WTC11 (cell line): ENCODE results near the gene ALDH16A1. TPM values are rescaled to one million over a fixed set of nuclear protein-coding genes. Genes with fewer than 3 reads are reported as not detected.
A peak's percentile ranks its signal among the peaks of the same experiment; 100 is the strongest.

Source experiments
- ATAC-seq: fragments of 200-7000 bp; cut with Tn5 transposase; 2 replicates; pipeline ENCODE4 v1.10.0; 2021; ENCODE audit warnings: mild to moderate bottlenecking, moderate library complexity
- CTCF ChIA-PET: fragments of 300-600 bp; sonication (Branson Sonifier 250); formaldehyde crosslinking; loops from one replicate; lab custom pipeline; 2021; ENCODE audit warnings: antibody characterized with exemption; lab: Charles Lee
- POLR2A ChIA-PET: fragments of 350-600 bp; sonication (Branson Sonifier 250); formaldehyde crosslinking; loops from one replicate; lab custom pipeline; 2021; ENCODE audit warnings: antibody characterized with exemption; lab: Charles Lee
- DNase-seq: peaks from one replicate; pipeline ENCODE4 v3.0.0; 2021; ENCODE audit warnings: low spot score
- H3K27ac Mint-ChIP-seq: 2 replicates; pipeline ENCODE4 v1.8.0; 2021; ENCODE audit warnings: mixed read lengths
- H3K27me3 Mint-ChIP-seq: 2 replicates; pipeline ENCODE4 v1.8.0; 2021; ENCODE audit warnings: low read depth, mild to moderate bottlenecking, moderate library complexity, mixed read lengths
- H3K36me3 Mint-ChIP-seq: 2 replicates; pipeline ENCODE4 v1.8.0; 2021; ENCODE audit warnings: mixed read lengths
- H3K4me1 Mint-ChIP-seq: 2 replicates; pipeline ENCODE4 v1.8.0; 2022; ENCODE audit warnings: mixed read lengths
- H3K4me3 Mint-ChIP-seq: 2 replicates; pipeline ENCODE4 v1.8.0; 2021; ENCODE audit warnings: mild to moderate bottlenecking, moderate library complexity, mixed read lengths
- H3K9me3 Mint-ChIP-seq: 2 replicates; pipeline ENCODE4 v1.8.0; 2021; ENCODE audit warnings: mixed read lengths
- EMX1 ChIP-seq: fragments of 250-450 bp; sonication (Bioruptor Pico); IDR thresholded peaks from 2 replicates; pipeline ENCODE4 v1.8.0; 2021; ENCODE audit warnings: mild to moderate bottlenecking
- FOXK1 ChIP-seq: sonication (generic); formaldehyde crosslinking; IDR thresholded peaks from 2 replicates; pipeline ENCODE4 v1.8.0; 2022; ENCODE audit warnings: mild to moderate bottlenecking, moderate library complexity, missing genetic modification reagents
- IRF2 ChIP-seq: sonication (generic); formaldehyde crosslinking; IDR thresholded peaks from 2 replicates; pipeline ENCODE4 v1.8.0; 2022; ENCODE audit warnings: low read depth, missing genetic modification reagents, borderline replicate concordance
- SP1 ChIP-seq: sonication (generic); formaldehyde crosslinking; conservative IDR thresholded peaks from 2 replicates; pipeline ENCODE4 v1.8.1; 2022; ENCODE audit warnings: missing genetic modification reagents
- TCF7 ChIP-seq: sonication (generic); formaldehyde crosslinking; IDR thresholded peaks from 2 replicates; pipeline ENCODE4 v1.8.0; 2022; ENCODE audit warnings: mild to moderate bottlenecking, low read depth, missing genetic modification reagents, moderate library complexity
- USF2 ChIP-seq: sonication (generic); formaldehyde crosslinking; IDR thresholded peaks from 2 replicates; pipeline ENCODE4 v1.8.1; 2023; ENCODE audit warnings: mild to moderate bottlenecking, missing genetic modification reagents, moderate library complexity
- ZBTB21 ChIP-seq: sonication (generic); formaldehyde crosslinking; IDR thresholded peaks from 2 replicates; pipeline ENCODE4 v1.8.1; 2023; ENCODE audit warnings: mild to moderate bottlenecking, missing genetic modification reagents, borderline replicate concordance
- ZMAT4 ChIP-seq: fragments of 250-450 bp; sonication (Bioruptor Pico); IDR thresholded peaks from 2 replicates; pipeline ENCODE4 v1.9.0; 2021; ENCODE audit warnings: mild to moderate bottlenecking
- ZNF232 ChIP-seq: sonication (generic); formaldehyde crosslinking; IDR thresholded peaks from 2 replicates; pipeline ENCODE4 v1.8.0; 2022; ENCODE audit warnings: mild to moderate bottlenecking, missing genetic modification reagents
- ZNF425 ChIP-seq: fragments of 250-450 bp; sonication (Bioruptor Pico); conservative IDR thresholded peaks from 2 replicates; pipeline ENCODE4 v1.9.0; 2021; ENCODE audit warnings: mild to moderate bottlenecking
- total RNA-seq: library from RNA; stranded (reverse); gene quantifications from 3 replicates; pipeline ENCODE4 v1.2.3, GENCODE V29; 2021
- TF ChIP-seq, protein P1 (sequence below): sonication (generic); formaldehyde crosslinking; IDR thresholded peaks from 2 replicates; pipeline ENCODE4 v1.8.0; 2023; ENCODE audit warnings: missing genetic modification reagents, mild to moderate bottlenecking, borderline replicate concordance
- TF ChIP-seq, protein P2 (sequence below): sonication (generic); formaldehyde crosslinking; conservative IDR thresholded peaks from 2 replicates; pipeline ENCODE4 v1.8.1; 2023; ENCODE audit warnings: mild to moderate bottlenecking, low read depth, missing genetic modification reagents, moderate library complexity

Gene ALDH16A1
- total RNA-seq, 1 experiment from 2014 or later = 44.3 TPM

GRCh38 chr19:49436381-49437017 is 16.5 kb upstream of the ALDH16A1 start (continued):
- TF ChIP-seq, protein P1, sequence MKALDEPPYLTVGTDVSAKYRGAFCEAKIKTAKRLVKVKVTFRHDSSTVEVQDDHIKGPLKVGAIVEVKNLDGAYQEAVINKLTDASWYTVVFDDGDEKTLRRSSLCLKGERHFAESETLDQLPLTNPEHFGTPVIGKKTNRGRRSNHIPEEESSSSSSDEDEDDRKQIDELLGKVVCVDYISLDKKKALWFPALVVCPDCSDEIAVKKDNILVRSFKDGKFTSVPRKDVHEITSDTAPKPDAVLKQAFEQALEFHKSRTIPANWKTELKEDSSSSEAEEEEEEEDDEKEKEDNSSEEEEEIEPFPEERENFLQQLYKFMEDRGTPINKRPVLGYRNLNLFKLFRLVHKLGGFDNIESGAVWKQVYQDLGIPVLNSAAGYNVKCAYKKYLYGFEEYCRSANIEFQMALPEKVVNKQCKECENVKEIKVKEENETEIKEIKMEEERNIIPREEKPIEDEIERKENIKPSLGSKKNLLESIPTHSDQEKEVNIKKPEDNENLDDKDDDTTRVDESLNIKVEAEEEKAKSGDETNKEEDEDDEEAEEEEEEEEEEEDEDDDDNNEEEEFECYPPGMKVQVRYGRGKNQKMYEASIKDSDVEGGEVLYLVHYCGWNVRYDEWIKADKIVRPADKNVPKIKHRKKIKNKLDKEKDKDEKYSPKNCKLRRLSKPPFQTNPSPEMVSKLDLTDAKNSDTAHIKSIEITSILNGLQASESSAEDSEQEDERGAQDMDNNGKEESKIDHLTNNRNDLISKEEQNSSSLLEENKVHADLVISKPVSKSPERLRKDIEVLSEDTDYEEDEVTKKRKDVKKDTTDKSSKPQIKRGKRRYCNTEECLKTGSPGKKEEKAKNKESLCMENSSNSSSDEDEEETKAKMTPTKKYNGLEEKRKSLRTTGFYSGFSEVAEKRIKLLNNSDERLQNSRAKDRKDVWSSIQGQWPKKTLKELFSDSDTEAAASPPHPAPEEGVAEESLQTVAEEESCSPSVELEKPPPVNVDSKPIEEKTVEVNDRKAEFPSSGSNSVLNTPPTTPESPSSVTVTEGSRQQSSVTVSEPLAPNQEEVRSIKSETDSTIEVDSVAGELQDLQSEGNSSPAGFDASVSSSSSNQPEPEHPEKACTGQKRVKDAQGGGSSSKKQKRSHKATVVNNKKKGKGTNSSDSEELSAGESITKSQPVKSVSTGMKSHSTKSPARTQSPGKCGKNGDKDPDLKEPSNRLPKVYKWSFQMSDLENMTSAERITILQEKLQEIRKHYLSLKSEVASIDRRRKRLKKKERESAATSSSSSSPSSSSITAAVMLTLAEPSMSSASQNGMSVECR (CRISPR knock-in tag) = 0 out of 2 replicates have a peak, but pooled peaks have one; percentile 45
- TF ChIP-seq SP1 (CRISPR knock-in tag) (peak; percentile 81), EMX1 (CRISPR knock-in tag) (no peak), ZBTB21 (CRISPR knock-in tag) (no peak; the same call in 1 of the 2 replicates)

DNA sequence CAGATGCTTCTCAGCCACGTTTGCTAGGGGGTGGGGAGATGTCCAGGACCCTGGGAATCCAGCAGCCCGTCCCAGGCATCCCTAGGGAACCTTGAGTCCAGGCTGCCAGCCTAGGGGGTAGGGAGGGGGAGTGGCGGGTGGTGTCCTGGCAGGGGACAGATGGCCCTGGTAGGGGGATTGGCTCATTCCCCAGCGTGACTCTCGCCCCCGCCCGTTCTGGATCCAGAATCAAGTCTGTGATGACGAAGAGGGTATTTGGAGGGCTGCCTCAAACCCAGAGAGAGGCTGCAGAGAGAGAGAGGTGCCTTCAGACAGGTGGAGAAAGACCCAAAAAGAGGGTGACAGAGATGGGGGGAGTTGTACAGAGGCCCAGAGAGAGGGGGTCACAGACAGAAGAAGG is 15.8 kb upstream of the ALDH16A1 start:
- DNase-seq = no peak
- ChIA-PET CTCF (interaction anchor here (1.2 to 2.6 kb wide), 5 partner anchors 11 to 437 kb away, joined by 4 to 28 read pairs (median 7); partner anchors contain the start of genes GFY and PIH1D1), POLR2A (interaction anchor here (0.6 to 1.1 kb wide), 2 partner anchors 12 to 20 kb away, joined by 4 to 5 read pairs; partner anchors contain the start of gene GFY)
- ATAC-seq = no peak
- Mint-ChIP-seq H3K9me3 (peaks cover 7% of the 10 kb centered on the region), H3K36me3 (peaks cover under 1% of the 10 kb centered on the region; the same call in 1 of the 2 replicates), H3K4me1 (peaks cover 38% of the 10 kb centered on the region), H3K4me3 (peak overlapping the region; percentile 66), H3K27me3 (peaks cover 98% of the 10 kb centered on the region), H3K27ac (no peak overlapping the region)
- TF ChIP-seq ZNF425 (CRISPR knock-in tag) (no peak), SP1 (CRISPR knock-in tag) (no peak), ZNF232 (CRISPR knock-in tag) (no peak), USF2 (no peak), IRF2 (CRISPR knock-in tag) (no peak), TCF7 (CRISPR knock-in tag) (no peak), ZMAT4 (no peak), FOXK1 (no peak)
- TF ChIP-seq, protein P2, sequence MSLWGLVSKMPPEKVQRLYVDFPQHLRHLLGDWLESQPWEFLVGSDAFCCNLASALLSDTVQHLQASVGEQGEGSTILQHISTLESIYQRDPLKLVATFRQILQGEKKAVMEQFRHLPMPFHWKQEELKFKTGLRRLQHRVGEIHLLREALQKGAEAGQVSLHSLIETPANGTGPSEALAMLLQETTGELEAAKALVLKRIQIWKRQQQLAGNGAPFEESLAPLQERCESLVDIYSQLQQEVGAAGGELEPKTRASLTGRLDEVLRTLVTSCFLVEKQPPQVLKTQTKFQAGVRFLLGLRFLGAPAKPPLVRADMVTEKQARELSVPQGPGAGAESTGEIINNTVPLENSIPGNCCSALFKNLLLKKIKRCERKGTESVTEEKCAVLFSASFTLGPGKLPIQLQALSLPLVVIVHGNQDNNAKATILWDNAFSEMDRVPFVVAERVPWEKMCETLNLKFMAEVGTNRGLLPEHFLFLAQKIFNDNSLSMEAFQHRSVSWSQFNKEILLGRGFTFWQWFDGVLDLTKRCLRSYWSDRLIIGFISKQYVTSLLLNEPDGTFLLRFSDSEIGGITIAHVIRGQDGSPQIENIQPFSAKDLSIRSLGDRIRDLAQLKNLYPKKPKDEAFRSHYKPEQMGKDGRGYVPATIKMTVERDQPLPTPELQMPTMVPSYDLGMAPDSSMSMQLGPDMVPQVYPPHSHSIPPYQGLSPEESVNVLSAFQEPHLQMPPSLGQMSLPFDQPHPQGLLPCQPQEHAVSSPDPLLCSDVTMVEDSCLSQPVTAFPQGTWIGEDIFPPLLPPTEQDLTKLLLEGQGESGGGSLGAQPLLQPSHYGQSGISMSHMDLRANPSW (CRISPR knock-in tag) = no peak
